Measurements from ENCODE around the gene CPT1C. TPM values are rescaled to one million over a fixed set of nuclear protein-coding genes. Genes with fewer than 3 reads are reported as not detected.

The CPT1C gene
- total RNA-seq, 2 donors from 2014 or later = 1.2 to 2.8 TPM

- TF ChIP-seq CTCF (IDR thresholded peaks at IDR 0.05) = no peak
- Histone ChIP-seq H3K9me3 (no peaks in the 10 kb centered on the region), H3K4me3 (no peak overlapping the region), H3K4me1 (peaks cover 0 to 69% of the 10 kb centered on the region in 2 donors), H3K27me3 (no peaks in the 10 kb centered on the region), H3K36me3 (peaks cover 56% of the 10 kb centered on the region), H3K27ac (no peak overlapping the region)
- no peak for DNase-seq (ENCODE audit: low spot score)
These were observed 8.6 kb upstream of the CPT1C start for GRCh38 chr19:49682274-49682673.

- TF ChIP-seq CTCF (IDR thresholded peaks at IDR 0.05) = no peak
- Histone ChIP-seq H3K27ac (no peak overlapping the region), H3K36me3 (peaks cover 61% of the 10 kb centered on the region), H3K9me3 (no peaks in the 10 kb centered on the region), H3K4me1 (peaks cover 0 to 66% of the 10 kb centered on the region in 2 donors), H3K27me3 (no peaks in the 10 kb centered on the region), H3K4me3 (no peak overlapping the region)
- no peak for DNase-seq (ENCODE audit: low spot score)
These were observed 7.1 kb upstream of the CPT1C start for GRCh38 chr19:49683814-49684250.

- no peak for DNase-seq (ENCODE audit: low spot score)
- peak overlapping the region; percentile 33 to 43 for H3K27ac ChIP-seq
- no peaks in the 10 kb centered on the region for H3K9me3 ChIP-seq
- H3K4me3 ChIP-seq = no peak overlapping the region
- TF ChIP-seq CTCF (IDR thresholded peaks at IDR 0.05) = peak; percentile 7 to 43
- peaks cover 61% of the 10 kb centered on the region for H3K36me3 ChIP-seq
- H3K27me3 ChIP-seq = no peaks in the 10 kb centered on the region
- H3K4me1 ChIP-seq = peaks cover 0 to 66% of the 10 kb centered on the region in 2 donors
These were observed 6.5 kb upstream of the CPT1C start for GRCh38 chr19:49684251-49684982.

- H3K4me1 ChIP-seq = peaks cover 0 to 66% of the 10 kb centered on the region in 2 donors
- peak overlapping the region; percentile 33 to 43 for H3K27ac ChIP-seq
- no peak overlapping the region for H3K4me3 ChIP-seq
- no peaks in the 10 kb centered on the region for H3K9me3 ChIP-seq
- DNase-seq (ENCODE audit: low spot score) = no peak
- H3K27me3 ChIP-seq = no peaks in the 10 kb centered on the region
- H3K36me3 ChIP-seq = peaks cover 61% of the 10 kb centered on the region
- TF ChIP-seq CTCF (IDR thresholded peaks at IDR 0.05) = peak in 1 of 2 donors; percentile 4
These were observed 5.8 kb upstream of the CPT1C start for GRCh38 chr19:49684983-49685553.

- Histone ChIP-seq H3K4me1 (peaks cover 0 to 66% of the 10 kb centered on the region in 2 donors), H3K4me3 (no peak overlapping the region), H3K27ac (peak overlapping the region in 1 of 2 donors; percentile 0)
These were observed 5.0 kb upstream of the CPT1C start for GRCh38 chr19:49685845-49686332.

More at GRCh38 chr19:49685845-49686332, 5.0 kb upstream of the CPT1C start:
- no peaks in the 10 kb centered on the region for H3K27me3 ChIP-seq
- H3K36me3 ChIP-seq = peaks cover 60% of the 10 kb centered on the region
- H3K9me3 ChIP-seq = no peaks in the 10 kb centered on the region
- no peak for DNase-seq (ENCODE audit: low spot score)
- TF ChIP-seq CTCF (IDR thresholded peaks at IDR 0.05) = no peak

Measured in right atrium auricular region (tissue), 2 donors.